Measurements from ENCODE around the gene SLC66A2. TPM values are rescaled to one million over a fixed set of nuclear protein-coding genes. Genes with fewer than 3 reads are reported as not detected.

SLC66A2 gene
- total RNA-seq, 2 donors from 2014 or later = 74.9 to 88.0 TPM

- Histone ChIP-seq H3K9ac (ENCODE audit: low read depth in 2 of 2, low read length in 2 of 2) (no peak overlapping the region), H3K4me1 (peaks cover 22% of the 10 kb centered on the region), H3K36me3 (peaks cover 4% of the 10 kb centered on the region), H3K9me3 (no peaks in the 10 kb centered on the region), H3K27ac (peak overlapping the region; percentile 28), H3K4me3 (no peak overlapping the region), H3K27me3 (no peaks in the 10 kb centered on the region)
- intact Hi-C loops (cut with DNase I) = loop anchor here (10.0 kb wide), 1 partner anchor 48 kb away; the partner anchor contains the start of gene TXNL4A
- peak; percentile 19 for DNase-seq
- no peak for TF ChIP-seq CTCF (IDR thresholded peaks at IDR 0.05)
Measured at GRCh38 chr18:79937103-79937860, 14.2 kb downstream of the SLC66A2 start.

GRCh38 chr18:79936641-79937040 is 14.8 kb downstream of the SLC66A2 start:
- H3K4me1 ChIP-seq = peaks cover 20% of the 10 kb centered on the region

GRCh38 chr18:79935925-79936324 is 15.5 kb downstream of the SLC66A2 start:
- Histone ChIP-seq H3K27me3 (no peaks in the 10 kb centered on the region), H3K4me3 (no peak overlapping the region), H3K9me3 (no peaks in the 10 kb centered on the region), H3K4me1 (peaks cover 20% of the 10 kb centered on the region), H3K27ac (peak overlapping the region; percentile 70), H3K36me3 (no peaks in the 10 kb centered on the region), H3K9ac (ENCODE audit: low read depth in 2 of 2, low read length in 2 of 2) (no peak overlapping the region)
- intact Hi-C loops (cut with DNase I) = loop anchor here (10.0 kb wide), 1 partner anchor 49 kb away; the partner anchor contains the start of gene TXNL4A
- TF ChIP-seq CTCF (IDR thresholded peaks at IDR 0.05) = no peak
- peak; percentile 20 for DNase-seq

More at GRCh38 chr18:79936641-79937040, 14.8 kb downstream of the SLC66A2 start:
- intact Hi-C loops (cut with DNase I) = loop anchor here (10.0 kb wide), 1 partner anchor 48 kb away; the partner anchor contains the start of gene TXNL4A
- no peaks in the 10 kb centered on the region for H3K27me3 ChIP-seq
- H3K27ac ChIP-seq = peak overlapping the region; percentile 70
- no peak overlapping the region for H3K9ac ChIP-seq (ENCODE audit: low read depth in 2 of 2, low read length in 2 of 2)
- H3K4me3 ChIP-seq = no peak overlapping the region
- TF ChIP-seq CTCF (IDR thresholded peaks at IDR 0.05) = no peak
- DNase-seq = peak; percentile 71
- H3K9me3 ChIP-seq = no peaks in the 10 kb centered on the region
- H3K36me3 ChIP-seq = peaks cover 4% of the 10 kb centered on the region

- Histone ChIP-seq H3K4me1 (peaks cover 20% of the 10 kb centered on the region), H3K9me3 (no peaks in the 10 kb centered on the region), H3K36me3 (no peaks in the 10 kb centered on the region), H3K27me3 (no peaks in the 10 kb centered on the region), H3K9ac (ENCODE audit: low read depth in 2 of 2, low read length in 2 of 2) (peak overlapping the region in 1 of 2 donors; percentile 52), H3K4me3 (no peak overlapping the region), H3K27ac (peak overlapping the region; percentile 70)
- intact Hi-C loops (cut with DNase I) = loop anchor here (10.0 kb wide), 1 partner anchor 49 kb away; the partner anchor contains the start of gene TXNL4A
- no peak for TF ChIP-seq CTCF (IDR thresholded peaks at IDR 0.05)
- DNase-seq = peak; percentile 17
Measured at GRCh38 chr18:79935499-79935898, 16.0 kb downstream of the SLC66A2 start.

GRCh38 chr18:79935098-79935480 is 16.4 kb downstream of the SLC66A2 start:
- H3K4me1 ChIP-seq = peaks cover 20% of the 10 kb centered on the region
- H3K27me3 ChIP-seq = no peaks in the 10 kb centered on the region
- TF ChIP-seq CTCF (IDR thresholded peaks at IDR 0.05) = no peak
- H3K9ac ChIP-seq (ENCODE audit: low read depth in 2 of 2, low read length in 2 of 2) = peak overlapping the region in 1 of 2 donors; percentile 52
- H3K27ac ChIP-seq = peak overlapping the region; percentile 70
- DNase-seq = peak; percentile 19
- no peaks in the 10 kb centered on the region for H3K36me3 ChIP-seq
- H3K9me3 ChIP-seq = no peaks in the 10 kb centered on the region
- intact Hi-C loops (cut with DNase I) = loop anchor here (10.0 kb wide), 1 partner anchor 50 kb away; the partner anchor contains the start of gene TXNL4A
- H3K4me3 ChIP-seq = no peak overlapping the region

Data from colonic mucosa (tissue), 4 donors.